Measurements from ENCODE around the gene KCNQ4.

The KCNQ4 gene

DNA sequence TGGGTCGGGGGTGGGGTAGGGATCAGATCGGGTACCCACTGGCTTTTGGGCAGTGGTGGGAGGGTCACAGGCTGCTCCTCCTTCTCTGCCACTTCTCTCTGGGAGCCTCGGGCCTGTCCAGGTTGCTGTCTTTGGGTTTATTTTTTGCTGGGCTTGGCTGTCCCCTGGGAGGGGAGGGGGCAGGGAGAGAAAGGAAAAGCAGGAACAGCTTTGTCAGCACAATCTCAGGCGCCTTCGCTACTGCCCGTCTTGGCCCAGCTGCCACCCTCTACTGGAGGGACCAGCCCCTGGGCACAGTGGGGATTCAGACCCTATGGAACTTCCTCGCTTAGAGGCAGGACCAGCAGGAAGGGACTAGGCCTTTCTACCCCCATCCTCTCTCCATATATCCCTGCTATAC is 8.4 kb downstream of the KCNQ4 start:
- TF ChIP-seq, protein P1, sequence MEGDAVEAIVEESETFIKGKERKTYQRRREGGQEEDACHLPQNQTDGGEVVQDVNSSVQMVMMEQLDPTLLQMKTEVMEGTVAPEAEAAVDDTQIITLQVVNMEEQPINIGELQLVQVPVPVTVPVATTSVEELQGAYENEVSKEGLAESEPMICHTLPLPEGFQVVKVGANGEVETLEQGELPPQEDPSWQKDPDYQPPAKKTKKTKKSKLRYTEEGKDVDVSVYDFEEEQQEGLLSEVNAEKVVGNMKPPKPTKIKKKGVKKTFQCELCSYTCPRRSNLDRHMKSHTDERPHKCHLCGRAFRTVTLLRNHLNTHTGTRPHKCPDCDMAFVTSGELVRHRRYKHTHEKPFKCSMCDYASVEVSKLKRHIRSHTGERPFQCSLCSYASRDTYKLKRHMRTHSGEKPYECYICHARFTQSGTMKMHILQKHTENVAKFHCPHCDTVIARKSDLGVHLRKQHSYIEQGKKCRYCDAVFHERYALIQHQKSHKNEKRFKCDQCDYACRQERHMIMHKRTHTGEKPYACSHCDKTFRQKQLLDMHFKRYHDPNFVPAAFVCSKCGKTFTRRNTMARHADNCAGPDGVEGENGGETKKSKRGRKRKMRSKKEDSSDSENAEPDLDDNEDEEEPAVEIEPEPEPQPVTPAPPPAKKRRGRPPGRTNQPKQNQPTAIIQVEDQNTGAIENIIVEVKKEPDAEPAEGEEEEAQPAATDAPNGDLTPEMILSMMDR (IDR thresholded peaks at IDR 0.05; ENCODE audit: insufficient read depth, low read length, poor library complexity, severe bottlenecking), result no peak
- H3K36me3 ChIP-seq (ENCODE audit: control insufficient read depth, insufficient read depth, low read length), result no peaks in the 10 kb centered on the region
- DNase-seq (ENCODE audit: extremely low read depth, insufficient read length), result no peak

DNA sequence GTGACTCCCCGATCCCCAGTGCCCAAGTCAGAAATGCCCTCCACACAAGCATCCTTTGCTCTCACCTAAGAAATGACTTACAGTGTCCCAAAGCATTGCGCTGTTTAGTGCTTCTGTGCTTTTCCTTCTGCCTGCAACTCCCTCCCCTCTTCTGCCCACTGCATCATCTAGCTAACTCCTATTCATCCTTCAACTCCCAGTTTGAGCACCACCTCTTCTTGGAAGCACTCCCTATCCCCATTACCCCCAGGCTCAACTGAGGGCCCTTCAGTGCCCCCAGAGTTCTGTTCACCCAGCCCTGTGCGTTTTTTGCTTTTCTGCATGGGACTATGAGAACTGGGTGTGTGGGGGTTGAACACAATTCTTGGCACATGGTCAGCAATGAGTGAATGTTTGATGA is 10.0 kb downstream of the KCNQ4 start:
- Histone ChIP-seq H3K4me3 (replicated peaks; ENCODE audit: low read depth, low read length) (no peak overlapping the region), H3K36me3 (ENCODE audit: control insufficient read depth, insufficient read depth, low read length) (no peaks in the 10 kb centered on the region), H3K27me3 (replicated peaks; ENCODE audit: control insufficient read depth, insufficient read depth, low read length) (no peaks in the 10 kb centered on the region)
- TF ChIP-seq, protein P1 (IDR thresholded peaks at IDR 0.05; ENCODE audit: insufficient read depth, low read length, poor library complexity, severe bottlenecking), result no peak
- no peak for DNase-seq (ENCODE audit: extremely low read depth, insufficient read length)

More for the DNA sequence above, 8.4 kb downstream of the KCNQ4 start:
- H3K27me3 ChIP-seq (replicated peaks; ENCODE audit: control insufficient read depth, insufficient read depth, low read length), result no peaks in the 10 kb centered on the region
- H3K4me3 ChIP-seq (replicated peaks; ENCODE audit: low read depth, low read length), result no peak overlapping the region

DNA sequence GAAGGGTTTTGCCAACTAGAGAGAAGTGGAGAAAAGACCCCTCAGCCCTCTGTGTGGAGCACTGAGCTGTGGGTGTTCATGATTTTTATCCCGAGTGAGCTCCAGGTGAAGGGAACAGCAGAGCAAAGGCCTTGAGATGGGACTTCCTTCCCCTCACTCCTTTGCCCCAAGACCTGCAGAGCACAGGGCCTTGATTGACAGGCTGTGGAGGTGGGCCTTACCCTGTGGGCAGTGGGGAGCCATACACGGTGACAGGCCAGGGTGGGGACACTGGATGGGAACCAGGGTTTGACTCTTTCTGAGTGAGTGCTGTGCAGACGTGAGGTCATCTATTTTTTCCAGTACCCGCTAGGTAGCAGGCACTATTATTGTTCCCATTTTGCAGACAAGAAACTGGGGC is 10.5 kb downstream of the KCNQ4 start:
- H3K27me3 ChIP-seq (replicated peaks; ENCODE audit: control insufficient read depth, insufficient read depth, low read length), result no peaks in the 10 kb centered on the region
- H3K36me3 ChIP-seq (ENCODE audit: control insufficient read depth, insufficient read depth, low read length), result no peaks in the 10 kb centered on the region
- no peak for DNase-seq (ENCODE audit: extremely low read depth, insufficient read length)
- H3K4me3 ChIP-seq (replicated peaks; ENCODE audit: low read depth, low read length), result no peak overlapping the region
- TF ChIP-seq, protein P1 (IDR thresholded peaks at IDR 0.05; ENCODE audit: insufficient read depth, low read length, poor library complexity, severe bottlenecking), result no peak

DNA sequence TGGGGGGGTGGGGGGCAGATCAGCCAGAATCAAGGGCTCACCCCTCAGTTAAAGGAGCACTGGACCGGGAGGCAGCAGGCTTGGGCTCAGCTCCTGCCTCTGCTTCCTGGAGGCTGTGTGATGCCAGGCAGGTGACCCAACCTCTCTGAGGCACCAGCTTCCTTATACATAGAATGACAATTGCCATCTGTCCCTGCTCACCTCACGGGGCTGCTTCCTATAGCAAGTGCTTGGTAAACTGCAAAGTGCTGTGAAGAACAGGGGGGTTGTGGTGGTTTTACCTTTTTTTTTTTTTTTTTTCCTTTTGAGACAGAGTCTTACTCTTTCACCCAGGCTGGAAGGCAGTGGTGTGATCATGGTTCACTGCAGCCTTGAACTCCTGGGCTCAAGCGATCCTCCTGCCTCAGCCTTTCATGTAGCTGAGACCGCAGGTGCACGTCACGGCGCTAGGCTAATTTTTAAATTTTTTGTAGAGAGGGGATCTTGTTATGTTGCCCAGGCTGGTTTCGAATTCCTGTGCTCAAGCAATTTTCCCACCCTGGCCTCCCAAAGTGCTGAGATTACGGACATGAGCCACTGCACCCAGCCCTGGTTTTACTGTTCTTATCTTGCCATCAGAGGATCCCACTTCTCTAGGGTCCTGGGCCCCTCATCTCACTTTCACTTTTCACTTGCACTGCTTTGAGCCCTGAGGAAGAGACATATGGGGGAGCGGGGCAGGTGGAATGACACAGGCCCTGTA is 11.6 kb downstream of the KCNQ4 start:
- Histone ChIP-seq H3K36me3 (ENCODE audit: control insufficient read depth, insufficient read depth, low read length) (no peaks in the 10 kb centered on the region), H3K4me3 (replicated peaks; ENCODE audit: low read depth, low read length) (no peak overlapping the region), H3K27me3 (replicated peaks; ENCODE audit: control insufficient read depth, insufficient read depth, low read length) (no peaks in the 10 kb centered on the region)
- TF ChIP-seq, protein P1 (IDR thresholded peaks at IDR 0.05; ENCODE audit: insufficient read depth, low read length, poor library complexity, severe bottlenecking), result no peak
- no peak for DNase-seq (ENCODE audit: extremely low read depth, insufficient read length)

DNA sequence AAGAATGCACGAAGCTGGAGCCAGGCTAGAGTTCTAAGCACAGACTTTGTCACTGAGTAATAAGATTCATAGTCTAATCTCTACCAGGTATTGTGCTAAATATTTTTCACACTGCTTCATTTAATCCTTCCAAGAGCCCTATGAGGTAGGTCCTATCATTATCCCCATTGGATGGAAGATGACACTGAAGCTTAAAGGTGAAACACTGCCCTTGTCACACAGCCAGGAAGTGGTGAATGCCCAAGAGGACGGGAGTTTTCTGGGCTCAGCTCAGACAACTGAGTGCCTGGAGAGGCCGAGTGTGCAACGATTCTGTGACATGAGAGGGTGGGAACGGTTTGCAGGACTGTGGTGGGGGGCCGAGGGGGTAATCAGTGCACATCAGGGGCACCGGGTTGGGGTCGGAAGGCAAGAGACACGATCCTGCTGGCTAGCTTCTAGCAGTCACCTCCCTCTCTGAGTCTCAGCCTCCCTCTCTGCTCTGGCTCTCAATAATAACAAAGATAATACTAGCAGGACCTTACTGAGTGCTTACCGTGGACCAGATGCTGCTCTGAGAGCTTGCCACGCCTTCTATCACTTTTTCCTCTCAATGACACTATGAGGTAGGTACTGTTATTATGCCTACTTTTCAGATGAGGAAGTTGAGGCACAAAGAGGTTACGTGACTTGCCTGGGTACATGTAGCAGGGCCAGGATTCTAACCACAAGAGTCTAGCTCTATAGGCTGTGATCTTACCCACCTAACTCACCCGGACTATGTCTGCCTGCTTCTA is 12.4 kb downstream of the KCNQ4 start:
- DNase-seq (ENCODE audit: extremely low read depth, insufficient read length), result no peak
- Histone ChIP-seq H3K27me3 (replicated peaks; ENCODE audit: control insufficient read depth, insufficient read depth, low read length) (no peaks in the 10 kb centered on the region), H3K4me3 (replicated peaks; ENCODE audit: low read depth, low read length) (no peak overlapping the region), H3K36me3 (ENCODE audit: control insufficient read depth, insufficient read depth, low read length) (no peaks in the 10 kb centered on the region)
- TF ChIP-seq, protein P1 (IDR thresholded peaks at IDR 0.05; ENCODE audit: insufficient read depth, low read length, poor library complexity, severe bottlenecking), result no peak

Data from GM06990 (cell line).